DMS79 treated with DMSO at 0.1 percent for 48 hours (cell line): ENCODE results near the gene CCBE1.

Experiments
- DNase-seq: peaks from one replicate; lab custom pipeline; 2025; lab: John Stamatoyannopoulos, UW

CCBE1 gene

DNA sequence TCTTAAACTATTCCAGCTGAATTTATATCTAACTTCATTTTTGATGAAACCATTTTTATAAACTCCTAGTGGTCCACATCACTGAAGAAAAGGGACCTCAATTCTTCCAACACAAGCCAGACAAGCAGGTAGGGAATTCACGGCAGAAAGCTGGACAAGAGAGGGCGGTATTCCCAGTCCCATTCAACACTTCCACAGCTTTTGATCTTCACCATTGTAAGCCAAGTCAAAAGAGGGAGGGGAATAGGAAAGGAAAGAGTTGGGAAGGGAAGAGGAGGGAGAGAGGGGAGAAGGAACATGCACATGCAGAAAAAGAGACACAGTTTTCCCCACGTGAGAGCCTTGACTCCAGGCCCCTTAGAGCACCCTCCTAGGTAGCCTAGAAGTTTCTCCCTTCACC, 77.4 kb downstream of the CCBE1 start:
- no peak for DNase-seq

DNA sequence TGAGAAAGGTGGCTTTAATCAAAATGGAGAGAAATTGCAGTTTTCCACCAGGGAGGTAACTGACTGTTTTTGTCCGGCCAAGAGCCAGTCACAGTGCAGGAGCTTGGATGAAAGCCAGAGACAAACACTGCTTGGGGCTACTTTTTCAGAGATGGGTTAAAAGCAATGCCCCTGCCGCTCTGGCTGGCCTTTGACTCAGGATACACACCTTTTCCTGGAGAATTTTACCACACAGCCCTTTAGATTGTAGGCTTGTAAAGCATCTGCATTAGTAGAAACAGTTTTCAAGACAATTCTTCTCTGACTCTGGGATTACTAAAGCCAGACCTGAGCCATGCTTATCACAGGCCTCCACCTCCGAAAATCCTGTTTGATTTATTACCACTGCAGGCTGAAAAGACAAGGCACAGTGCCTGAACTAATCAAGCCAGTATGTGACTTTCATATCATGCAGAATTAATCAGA, 79.7 kb downstream of the CCBE1 start:
- DNase-seq = no peak

GRCh38 chr18:59616501-59616900, 80.7 kb downstream of the CCBE1 start:
- DNase-seq = no peak

DNA sequence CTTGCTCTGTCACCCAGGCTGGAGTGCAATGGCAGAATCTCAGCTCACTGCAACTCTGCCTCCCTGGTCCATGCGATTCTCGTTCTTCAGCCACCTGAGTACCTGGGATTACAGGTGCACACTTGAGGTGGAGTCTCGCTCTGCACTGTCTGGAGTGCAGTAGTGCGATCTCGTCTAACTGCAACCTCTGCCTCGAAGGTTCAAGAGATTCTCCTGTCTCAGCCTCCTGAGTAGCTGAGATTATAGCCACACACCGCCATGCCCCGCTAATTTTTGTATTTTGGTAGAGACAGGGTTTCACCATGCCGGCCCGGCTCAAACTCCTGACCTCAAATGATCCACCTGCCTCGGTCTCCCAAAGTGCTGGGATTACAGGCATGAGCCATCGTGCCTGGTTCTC, 83.3 kb downstream of the CCBE1 start:
- DNase-seq = no peak

DNA sequence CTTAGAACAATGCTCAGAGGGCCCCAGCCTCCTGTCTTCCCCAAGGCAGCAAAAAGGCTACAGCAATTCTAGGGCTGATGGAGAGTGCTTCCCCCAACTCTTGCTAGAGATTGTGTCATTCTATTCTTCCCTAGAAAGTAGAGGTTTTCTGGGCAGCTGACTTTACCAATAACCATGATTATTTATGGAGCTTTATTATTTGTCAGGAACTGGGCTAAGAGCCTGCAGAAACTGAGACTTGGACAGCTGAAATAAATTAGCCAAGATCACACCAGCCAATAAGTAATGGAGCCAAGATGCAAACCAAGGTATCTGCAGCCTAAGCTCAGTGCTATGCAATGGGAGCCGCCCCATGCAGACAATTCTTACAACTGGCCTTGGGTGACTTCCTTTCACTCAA, 84.8 kb downstream of the CCBE1 start:
- no peak for DNase-seq

GRCh38 chr18:59610546-59611140, 86.6 kb downstream of the CCBE1 start:
- no peak for DNase-seq

DNA sequence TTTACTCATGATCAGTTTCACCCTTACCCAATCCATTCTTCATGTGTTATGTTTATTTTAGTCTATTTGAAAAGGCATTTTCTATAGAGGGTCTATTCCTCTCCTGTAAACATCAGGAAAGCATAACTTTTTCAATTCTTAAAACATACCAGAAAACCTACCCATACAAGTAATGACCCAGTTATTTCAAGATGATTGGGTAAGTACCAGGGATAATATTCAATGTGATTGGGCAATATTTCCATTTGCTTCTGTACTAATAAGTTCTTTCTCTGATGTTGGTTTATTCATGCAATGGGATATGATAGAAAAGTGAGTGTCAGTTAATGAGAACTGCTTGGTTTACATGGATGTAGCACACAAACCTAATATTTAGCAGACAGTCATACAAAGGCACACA, 87.6 kb downstream of the CCBE1 start:
- no peak for DNase-seq

GRCh38 chr18:59607471-59607870, 89.8 kb downstream of the CCBE1 start:
- DNase-seq = no peak

DNA sequence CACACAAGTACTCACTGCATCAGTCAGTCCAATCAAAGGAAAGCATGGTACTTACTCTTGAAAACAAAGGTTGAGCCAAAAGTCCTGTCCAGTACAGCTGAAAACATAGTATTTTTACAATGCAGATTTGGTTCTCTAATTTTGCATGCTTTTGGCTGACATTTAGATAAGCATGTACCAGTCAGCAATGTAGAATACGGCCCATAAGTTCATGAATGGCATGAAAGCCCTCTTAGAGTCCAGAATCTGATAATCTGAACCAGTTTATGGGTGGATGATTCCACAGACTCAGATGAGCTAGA, 90.2 kb downstream of the CCBE1 start:
- no peak for DNase-seq

GRCh38 chr18:59606193-59607077, 90.8 kb downstream of the CCBE1 start:
- no peak for DNase-seq

- peak; percentile 9 for DNase-seq
Observed at GRCh38 chr18:59605633-59606192, 91.5 kb downstream of the CCBE1 start.

DNA sequence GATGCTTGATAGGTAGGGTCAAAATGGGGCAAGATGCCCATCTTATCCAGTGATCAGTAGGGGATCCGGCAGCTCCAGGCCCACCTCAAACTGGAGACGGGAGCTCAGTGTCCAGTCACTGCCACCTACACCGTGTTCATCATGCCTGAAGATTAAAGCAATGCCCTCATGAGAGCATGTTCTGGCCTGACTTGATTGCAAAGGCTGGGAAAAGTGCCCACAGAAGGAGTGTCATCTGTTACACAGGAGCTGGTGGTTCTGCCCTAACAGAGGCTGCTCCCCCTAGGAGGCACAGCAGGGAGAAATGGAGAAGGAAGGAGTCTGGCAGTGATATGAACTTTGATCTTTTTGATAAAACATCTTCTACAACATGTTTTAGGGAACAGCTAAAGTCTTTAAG, 92.3 kb downstream of the CCBE1 start:
- no peak for DNase-seq

GRCh38 chr18:59597049-59597448, 100.2 kb downstream of the CCBE1 start:
- DNase-seq = no peak

DNA sequence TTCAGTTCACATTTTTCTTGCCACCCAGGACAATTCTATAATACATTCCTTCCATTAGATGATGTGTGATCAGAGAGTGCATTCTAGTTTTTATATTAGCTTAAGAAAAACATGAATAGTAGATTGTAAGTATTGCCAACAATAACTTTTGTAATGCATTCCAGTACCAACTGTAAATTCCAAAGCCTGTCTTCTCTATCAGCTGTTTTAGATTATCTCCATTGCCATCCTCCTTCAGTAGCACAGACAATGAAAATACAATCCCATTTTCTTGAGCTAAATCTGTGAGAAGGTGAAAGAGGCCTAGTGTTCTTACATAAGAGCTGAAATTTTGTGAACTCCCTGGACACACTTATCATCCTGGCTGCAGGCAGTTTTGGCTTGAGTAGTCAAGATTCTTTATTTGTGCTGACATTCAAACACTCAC, 103.9 kb downstream of the CCBE1 start:
- DNase-seq = no peak

DNA sequence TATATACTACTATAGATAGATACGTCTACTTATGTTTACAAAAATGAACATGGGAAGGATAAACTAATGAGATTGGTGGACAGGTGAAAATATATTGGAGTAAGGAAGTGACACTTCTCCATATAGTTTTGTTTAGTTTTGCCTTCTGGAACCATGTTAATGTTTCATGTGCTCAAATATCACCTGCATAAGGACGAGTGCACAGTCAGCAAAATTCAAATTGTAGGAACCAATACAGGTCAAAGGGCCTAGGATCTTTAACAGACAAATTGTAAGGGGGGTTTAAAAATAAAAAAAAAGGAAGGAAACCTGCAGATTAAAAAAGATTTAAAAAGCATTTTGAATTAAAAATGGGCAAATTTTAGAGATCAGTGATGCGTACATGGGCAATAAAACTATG, 104.6 kb downstream of the CCBE1 start:
- DNase-seq = no peak

GRCh38 chr18:59582395-59582794, 114.8 kb downstream of the CCBE1 start:
- no peak for DNase-seq

DNA sequence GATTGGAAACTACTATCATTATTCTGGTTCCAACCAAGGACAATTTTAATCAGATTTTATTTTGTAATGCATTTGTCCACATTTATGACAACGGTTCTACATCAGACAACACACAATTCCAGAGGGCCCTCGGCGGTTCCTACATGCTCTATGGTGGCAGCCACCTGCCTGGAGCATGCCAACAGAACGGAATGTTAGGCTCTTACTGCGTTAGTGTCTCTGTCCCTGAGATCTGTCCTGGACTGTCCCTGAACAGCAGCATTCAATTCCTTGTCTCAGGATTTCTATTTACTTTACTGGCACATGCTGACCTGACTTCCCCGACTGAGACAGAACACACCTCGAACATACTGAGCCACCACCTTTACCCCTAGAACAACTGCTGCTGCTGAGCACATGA, 117.7 kb downstream of the CCBE1 start:
- no peak for DNase-seq

GRCh38 chr18:59577386-59577655, 119.9 kb downstream of the CCBE1 start:
- DNase-seq = no peak

DNA sequence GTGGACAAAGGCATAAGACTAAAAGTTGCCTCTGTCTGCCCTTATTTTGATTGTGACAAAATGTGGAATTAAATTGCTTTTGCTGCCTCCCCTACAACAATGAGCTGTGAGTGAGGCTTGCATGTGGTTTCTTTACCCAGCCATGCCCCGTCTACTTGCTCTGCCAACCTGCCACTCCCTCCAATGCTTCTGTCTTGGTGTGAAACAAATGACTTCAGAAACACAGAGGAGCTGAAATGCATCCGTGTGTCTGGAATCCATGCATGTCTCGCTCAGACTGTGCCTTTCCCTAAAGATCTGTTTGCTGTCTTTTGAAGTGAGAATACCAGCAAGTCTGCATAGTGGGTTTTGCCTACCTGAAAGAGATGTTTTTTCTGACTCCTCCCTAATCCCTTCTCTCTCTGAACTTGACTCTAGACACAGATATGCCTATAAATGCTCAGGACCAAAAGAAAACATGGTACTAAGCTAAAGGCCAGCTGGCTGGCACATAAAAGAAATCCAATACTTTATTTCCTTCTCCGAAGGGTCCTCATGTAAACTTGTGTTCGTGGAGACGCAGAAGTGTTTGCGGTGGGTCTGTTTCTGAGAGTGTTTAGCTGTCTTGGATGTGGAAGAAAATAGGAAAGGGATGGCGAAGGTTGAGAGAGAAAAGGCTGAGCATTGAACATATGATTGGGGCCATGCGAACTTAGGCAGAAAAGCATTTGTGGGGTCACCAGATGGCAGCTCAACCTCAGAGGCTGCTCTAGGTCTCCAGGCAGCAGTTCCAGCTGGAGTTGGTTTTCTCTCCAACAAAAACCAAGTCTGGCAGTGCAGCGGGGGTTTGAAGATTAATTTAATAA, 120.5 kb downstream of the CCBE1 start:
- DNase-seq = no peak

DNA sequence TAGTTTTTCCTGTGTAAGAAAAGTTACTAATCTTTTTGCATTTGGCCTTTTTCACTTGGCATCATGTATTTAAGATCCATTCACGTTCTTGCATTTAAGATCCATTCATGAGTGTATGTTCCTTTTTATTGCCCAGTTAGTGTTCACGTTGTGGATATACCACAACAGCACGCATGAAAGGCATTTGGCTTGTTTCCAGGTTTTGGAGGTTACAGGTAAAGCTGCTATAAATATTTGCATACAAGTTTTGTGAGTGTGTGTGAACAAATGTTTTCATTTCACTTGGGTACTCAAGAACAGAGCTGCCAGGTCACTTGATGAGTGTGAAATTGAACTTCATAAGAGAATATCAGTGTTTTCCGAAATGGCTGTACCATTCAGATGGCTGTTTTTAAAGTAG, 121.2 kb downstream of the CCBE1 start:
- DNase-seq = no peak

DNA sequence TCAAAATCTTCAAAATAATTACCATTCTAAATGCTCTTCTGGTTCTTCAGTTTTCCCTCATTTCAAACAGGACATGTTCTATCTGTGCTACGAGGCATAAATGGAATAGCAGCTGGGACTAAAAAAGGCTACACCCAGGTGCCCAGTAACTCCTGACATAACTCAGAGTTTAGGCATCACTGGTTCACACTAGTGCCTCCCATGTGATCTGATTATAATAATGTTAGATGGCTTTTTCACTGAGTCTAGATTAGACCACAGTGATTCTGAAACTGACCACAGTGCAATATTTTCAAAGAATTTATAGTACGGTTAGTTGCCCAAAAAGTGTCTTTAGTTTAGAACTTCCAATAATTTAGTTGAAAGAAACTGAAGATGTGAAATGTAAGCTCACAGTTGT, 123.3 kb downstream of the CCBE1 start:
- no peak for DNase-seq

DNA sequence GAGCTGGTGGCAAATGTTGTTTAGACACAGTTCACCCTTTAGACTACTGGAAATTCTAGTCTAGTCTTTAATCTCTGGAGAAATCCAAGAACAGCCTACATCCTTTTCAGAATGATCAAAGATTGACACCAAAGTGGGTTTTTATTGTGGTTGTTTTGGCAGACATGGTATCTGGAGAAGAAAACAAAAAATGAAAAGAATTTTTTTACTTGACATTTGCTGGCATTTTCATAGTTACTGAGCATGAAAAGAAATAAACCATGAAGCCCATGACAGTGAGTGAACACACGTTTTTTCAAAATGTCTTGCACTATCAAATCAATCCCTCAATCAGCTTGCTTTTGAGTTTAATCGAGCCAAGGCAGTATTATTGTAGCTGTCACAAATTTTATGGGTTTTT, 125.3 kb downstream of the CCBE1 start:
- DNase-seq = no peak

GRCh38 chr18:59570796-59571195, 126.4 kb downstream of the CCBE1 start:
- no peak for DNase-seq
